ENCODE data around the gene UGP2. TPM values are rescaled to one million over a fixed set of nuclear protein-coding genes. Genes with fewer than 3 reads are reported as not detected.

The UGP2 gene
- total and polyA plus RNA-seq, 2 donors (not counting 3 experiments of a cell fraction or from before 2014, with no cell fraction given) = 14.2 to 57.7 TPM

GRCh38 chr2:63840081-63840784 lies 1.5 kb upstream of the UGP2 start:
- Histone ChIP-seq H3K4me2 (ENCODE audit: insufficient read depth, low read length) (peak overlapping the region; percentile 96), H2AFZ (ENCODE audit: low read depth, low read length) (peak overlapping the region; percentile 78), H3K4me1 (ENCODE audit: control insufficient read depth, extremely low read depth, insufficient read depth, low read length) (peaks cover 16% of the 10 kb centered on the region), H3K4me3 (replicated peaks in 1 of 3; ENCODE audit: insufficient read depth in 1 of 3, low read depth in 1 of 3, low read length in 3 of 3) (peak overlapping the region; percentile 91 to 96 (median 95)), H3K79me2 (ENCODE audit: control insufficient read depth, insufficient read depth, low read length) (peaks cover 32% of the 10 kb centered on the region), H3K27me3 (ENCODE audit: control insufficient read depth in 2 of 2, insufficient read depth in 2 of 2, low read length in 2 of 2) (no peaks in the 10 kb centered on the region), H3K36me3 (ENCODE audit: control insufficient read depth in 2 of 2, extremely low read depth in 1 of 2, insufficient read depth in 2 of 2, low read length in 2 of 2) (no peaks in the 10 kb centered on the region), H3K9ac (replicated peaks; ENCODE audit: extremely low read depth, insufficient read depth, low read length) (peak overlapping the region; percentile 60), H3K9me3 (replicated peaks; ENCODE audit: control insufficient read depth, insufficient read depth, low read length) (no peaks in the 10 kb centered on the region), H3K27ac (ENCODE audit: insufficient read depth, low read depth, low read length) (peak overlapping the region; percentile 81), H3K9me1 (replicated peaks; ENCODE audit: control insufficient read depth, extremely low read depth, insufficient read depth, low read length) (no peaks in the 10 kb centered on the region), H4K20me1 (replicated peaks; ENCODE audit: control insufficient read depth, extremely low read depth, insufficient read depth, low read length) (peaks cover 3% of the 10 kb centered on the region)
- no peak for TF ChIP-seq EZH2 (IDR thresholded peaks at IDR 0.05; ENCODE audit: borderline replicate concordance, low read depth, low read length, severe bottlenecking)
- dilution Hi-C loops (cut with MboI; ENCODE audit: extremely low pct_ligation_motif_present, low sequenced_read_pairs) (no loop called here), intact Hi-C loops (cut with micrococcal nuclease) (loop anchor here (2.0 kb wide), 2 partner anchors 95 to 251 kb away; partner anchors contain the start of genes MDH1 and WDPCP)
- FAIRE-seq (no peak), DNase-seq (ENCODE audit: low read depth, low spot score) (no peak)
- CTCF ChIA-PET = interaction anchor here (1.1 to 3.6 kb wide), 4 partner anchors 21 to 149 kb away, joined by 3 to 44 read pairs (median 24); no protein-coding TSS in a partner anchor
- BruUV-seq (replicated peaks) = TSS peak; percentile 68
- POLR2A ChIA-PET = interaction anchor here (1.9 kb wide), 1 partner anchor 141 kb away, joined by 8 read pairs; no protein-coding TSS in a partner anchor

- H3K79me2 ChIP-seq (ENCODE audit: control insufficient read depth, insufficient read depth, low read length) = peaks cover 38% of the 10 kb centered on the region
- H3K9me3 ChIP-seq (replicated peaks; ENCODE audit: control insufficient read depth, insufficient read depth, low read length) = no peaks in the 10 kb centered on the region
- H3K27me3 ChIP-seq (ENCODE audit: control insufficient read depth in 2 of 2, insufficient read depth in 2 of 2, low read length in 2 of 2) = no peaks in the 10 kb centered on the region
- CTCF ChIA-PET = interaction anchor here (0.8 to 3.6 kb wide), 9 partner anchors 9 to 149 kb away, joined by 3 to 44 read pairs (median 3); no protein-coding TSS in a partner anchor
- H2AFZ ChIP-seq (ENCODE audit: low read depth, low read length) = peak overlapping the region; percentile 95
- H3K4me1 ChIP-seq (ENCODE audit: control insufficient read depth, extremely low read depth, insufficient read depth, low read length) = peaks cover 16% of the 10 kb centered on the region
- BruUV-seq (replicated peaks) = no TSS peak
- H3K9ac ChIP-seq (replicated peaks; ENCODE audit: extremely low read depth, insufficient read depth, low read length) = peak overlapping the region; percentile 92
- DNase-seq (ENCODE audit: low read depth, low spot score) (peak; percentile 99), FAIRE-seq (peak; percentile 86)
- peaks cover 3% of the 10 kb centered on the region for H4K20me1 ChIP-seq (replicated peaks; ENCODE audit: control insufficient read depth, extremely low read depth, insufficient read depth, low read length)
- dilution Hi-C loops (cut with MboI; ENCODE audit: extremely low pct_ligation_motif_present, low sequenced_read_pairs) = no loop called here
- peak overlapping the region; percentile 91 to 96 (median 95) for H3K4me3 ChIP-seq (replicated peaks in 1 of 3; ENCODE audit: insufficient read depth in 1 of 3, low read depth in 1 of 3, low read length in 3 of 3)
- peak overlapping the region; percentile 81 for H3K27ac ChIP-seq (ENCODE audit: insufficient read depth, low read depth, low read length)
- peak overlapping the region; percentile 96 for H3K4me2 ChIP-seq (ENCODE audit: insufficient read depth, low read length)
- intact Hi-C loops (cut with micrococcal nuclease) = loop anchor here (1.0 to 2.0 kb wide), 3 partner anchors 96 to 252 kb away; partner anchors contain the start of genes MDH1 and WDPCP
- H3K9me1 ChIP-seq (replicated peaks; ENCODE audit: control insufficient read depth, extremely low read depth, insufficient read depth, low read length) = no peaks in the 10 kb centered on the region
- TF ChIP-seq FOS (IDR thresholded peaks at IDR 0.05; ENCODE audit: borderline replicate concordance, insufficient read depth, low read length) (no peak), POLR2A (IDR thresholded peaks at IDR 0.05; ENCODE audit: low read depth, low read length) (peak; percentile 99), POLR2AphosphoS5 (IDR thresholded peaks at IDR 0.05; ENCODE audit: insufficient read depth, low read depth, low read length) (peak; percentile 99), MYC (IDR thresholded peaks at IDR 0.05; ENCODE audit: low read depth, low read length) (peak; percentile 34)
- no peaks in the 10 kb centered on the region for H3K36me3 ChIP-seq (ENCODE audit: control insufficient read depth in 2 of 2, extremely low read depth in 1 of 2, insufficient read depth in 2 of 2, low read length in 2 of 2)
- POLR2A ChIA-PET = interaction anchor here (1.1 to 1.9 kb wide), 2 partner anchors 106 to 142 kb away, joined by 3 to 8 read pairs; no protein-coding TSS in a partner anchor
Measured at GRCh38 chr2:63840785-63841253, 877 bp upstream of the UGP2 start.
